Mesendoderm (in vitro differentiated cells): ENCODE results near the gene SMTN.
A peak's percentile ranks its signal among the peaks of the same experiment; 100 is the strongest.

Source experiments
- DNase-seq: peaks from one replicate; pipeline ENCODE4 v3.0.0; 2013
- H2AK5ac ChIP-seq: 2 replicates; pipeline ENCODE4 v1.6.1; 2013; ENCODE audit warnings: low read length, inconsistent platforms
- H2BK120ac ChIP-seq: 2 replicates; pipeline ENCODE4 v1.6.1; 2013; ENCODE audit warnings: low read depth, mild to moderate bottlenecking, low read length, moderate library complexity, mixed read lengths
- H2BK15ac ChIP-seq: replicated peaks from 2 replicates; pipeline ENCODE4 v1.6.1; 2013; ENCODE audit warnings: low read depth, mild to moderate bottlenecking, moderate library complexity
- H2BK5ac ChIP-seq: 2 replicates; pipeline ENCODE4 v1.6.1; 2013; ENCODE audit warnings: low read length, inconsistent platforms
- H3K18ac ChIP-seq: 2 replicates; pipeline ENCODE4 v1.6.1; 2013; ENCODE audit warnings: mild to moderate bottlenecking, low read length, mixed read lengths
- H3K23ac ChIP-seq: one replicate; pipeline ENCODE4 v1.6.1; 2013; ENCODE audit warnings: low read length
- H3K27ac ChIP-seq: 2 replicates; pipeline ENCODE4 v1.5.1; 2013; ENCODE audit warnings: low read depth, mild to moderate bottlenecking, inconsistent platforms, low read length, moderate library complexity
- H3K27me3 ChIP-seq: 2 replicates; pipeline ENCODE4 v1.6.1; 2013; ENCODE audit warnings: low read length, control low read depth, mild to moderate bottlenecking, inconsistent platforms; ENCODE audit not compliant: insufficient read depth, poor library complexity
- H3K36me3 ChIP-seq: 2 replicates; pipeline ENCODE4 v1.6.1; 2013; ENCODE audit warnings: low read length, inconsistent platforms; ENCODE audit not compliant: control insufficient read depth, insufficient read depth
- H3K4ac ChIP-seq: one replicate; pipeline ENCODE4 v1.6.1; 2013; ENCODE audit warnings: low read depth, mild to moderate bottlenecking, low read length, moderate library complexity
- H3K4me1 ChIP-seq: 2 replicates; pipeline ENCODE4 v1.6.1; 2013; ENCODE audit warnings: low read depth, low read length, inconsistent platforms; ENCODE audit not compliant: control insufficient read depth
- H3K4me2 ChIP-seq: 2 replicates; pipeline ENCODE4 v1.6.1; 2013; ENCODE audit warnings: low read length
- H3K4me3 ChIP-seq: 2 replicates; pipeline ENCODE4 v1.5.1; 2013; ENCODE audit warnings: mild to moderate bottlenecking, low read length
- H3K56ac ChIP-seq: one replicate; pipeline ENCODE4 v1.6.1; 2013; ENCODE audit warnings: low read length
- H3K79me1 ChIP-seq: 2 replicates; pipeline ENCODE4 v1.6.1; 2013; ENCODE audit warnings: low read length, inconsistent platforms
- H3K79me2 ChIP-seq: 2 replicates; pipeline ENCODE4 v1.6.1; 2013; ENCODE audit warnings: mild to moderate bottlenecking, low read length; ENCODE audit not compliant: control insufficient read depth, insufficient read depth
- H3K9ac ChIP-seq: 2 replicates; pipeline ENCODE4 v1.6.1; 2013; ENCODE audit warnings: low read length, inconsistent platforms
- H4K5ac ChIP-seq: one replicate; pipeline ENCODE4 v1.6.1; 2013; ENCODE audit warnings: low read length
- H4K8ac ChIP-seq: one replicate; pipeline ENCODE4 v1.6.1; 2013; ENCODE audit warnings: low read depth, mild to moderate bottlenecking, control low read depth, low read length, moderate library complexity
- WGBS: extraction: QIAGEN DNeasy Blood & Tissue Kit; methylation state at CpG from one replicate; pipeline ENCODE4 v1.1.7; 2013; ENCODE audit warnings: low lambda C conversion rate, missing lambda C conversion rate; ENCODE audit not compliant: insufficient coverage; ENCODE audit errors: extremely low coverage; 5-methylcytosine and 5-hydroxymethylcytosine counted together

The SMTN gene

DNA sequence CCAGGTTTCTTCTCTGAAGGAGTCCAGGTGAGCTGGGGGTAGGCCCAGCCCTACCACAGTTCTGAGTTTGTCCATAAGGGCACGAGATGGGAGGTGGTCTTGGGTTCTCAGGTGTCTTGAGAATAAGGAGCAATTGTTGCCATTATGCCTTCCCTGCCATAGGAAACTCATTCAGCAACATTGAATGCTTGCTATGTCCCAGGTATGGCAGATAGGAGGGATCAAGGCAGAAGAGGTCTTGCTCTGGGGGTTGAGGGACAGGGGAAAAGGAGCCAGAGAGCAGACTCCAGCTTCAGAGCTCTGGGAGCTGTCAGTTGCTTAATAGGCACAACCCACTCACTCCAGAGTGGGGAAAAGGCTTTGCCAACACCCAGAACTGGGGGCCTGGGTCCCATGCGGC is 22.0 kb downstream of the SMTN start:
- Histone ChIP-seq H2AK5ac (no peak overlapping the region), H3K4me1 (peaks cover 4% of the 10 kb centered on the region), H3K4ac (no peak overlapping the region), H3K79me2 (no peaks in the 10 kb centered on the region), H4K8ac (no peak overlapping the region), H3K27me3 (no peaks in the 10 kb centered on the region), H3K4me3 (no peak overlapping the region), H3K9ac (no peak overlapping the region), H2BK15ac (no peak overlapping the region), H3K4me2 (no peak overlapping the region), H3K18ac (no peak overlapping the region), H3K36me3 (no peaks in the 10 kb centered on the region), H3K23ac (no peak overlapping the region), H3K27ac (no peak overlapping the region), H2BK120ac (no peak overlapping the region), H3K79me1 (no peaks in the 10 kb centered on the region), H2BK5ac (no peak overlapping the region), H4K5ac (no peak overlapping the region), H3K56ac (no peak overlapping the region)
- DNase-seq, result no peak
- WGBS, result no CpG with 5 or more reads among the region's 2 CpGs

DNA sequence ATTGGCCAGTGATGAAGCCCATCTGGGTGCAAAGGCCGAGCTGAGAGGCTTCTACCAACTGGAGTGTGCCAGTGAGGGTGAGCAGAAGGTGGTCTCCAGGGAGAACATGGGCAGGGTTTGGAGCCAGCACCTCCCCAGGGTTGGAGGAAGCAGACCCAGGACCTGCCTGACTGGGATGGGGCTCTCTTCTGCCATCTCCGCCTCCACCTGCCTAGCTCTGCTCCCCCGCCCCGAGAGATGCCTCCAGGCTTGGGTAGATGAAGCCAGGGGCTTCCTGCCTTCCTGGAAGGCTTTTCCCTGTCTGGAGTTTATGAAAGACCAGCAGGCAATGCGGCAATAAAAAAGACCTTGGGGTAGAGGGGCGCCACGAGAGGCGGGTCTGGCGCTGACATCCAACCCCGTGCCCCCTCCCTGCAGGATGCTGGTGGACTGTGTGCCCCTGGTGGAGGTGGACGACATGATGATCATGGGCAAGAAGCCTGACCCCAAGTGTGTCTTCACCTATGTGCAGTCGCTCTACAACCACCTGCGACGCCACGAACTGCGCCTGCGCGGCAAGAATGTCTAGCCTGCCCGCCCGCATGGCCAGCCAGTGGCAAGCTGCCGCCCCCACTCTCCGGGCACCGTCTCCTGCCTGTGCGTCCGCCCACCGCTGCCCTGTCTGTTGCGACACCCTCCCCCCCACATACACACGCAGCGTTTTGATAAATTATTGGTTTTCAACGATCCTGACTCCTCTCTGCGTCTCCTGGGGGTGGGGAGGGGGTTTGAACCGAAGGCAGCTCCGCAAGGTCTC is 23.0 kb downstream of the SMTN start:
- Histone ChIP-seq H3K56ac (no peak overlapping the region), H4K8ac (no peak overlapping the region), H3K18ac (no peak overlapping the region), H3K4ac (no peak overlapping the region), H3K36me3 (no peaks in the 10 kb centered on the region), H3K27me3 (no peaks in the 10 kb centered on the region), H2BK15ac (no peak overlapping the region), H3K4me1 (peaks cover 2% of the 10 kb centered on the region), H4K5ac (no peak overlapping the region), H3K23ac (no peak overlapping the region), H3K79me2 (no peaks in the 10 kb centered on the region), H3K4me2 (no peak overlapping the region), H2AK5ac (no peak overlapping the region), H2BK5ac (no peak overlapping the region), H3K4me3 (no peak overlapping the region), H3K27ac (no peak overlapping the region), H3K9ac (no peak overlapping the region), H3K79me1 (no peaks in the 10 kb centered on the region), H2BK120ac (no peak overlapping the region)
- no CpG with 5 or more reads among the region's 33 CpGs for WGBS
- DNase-seq, result no peak

DNA sequence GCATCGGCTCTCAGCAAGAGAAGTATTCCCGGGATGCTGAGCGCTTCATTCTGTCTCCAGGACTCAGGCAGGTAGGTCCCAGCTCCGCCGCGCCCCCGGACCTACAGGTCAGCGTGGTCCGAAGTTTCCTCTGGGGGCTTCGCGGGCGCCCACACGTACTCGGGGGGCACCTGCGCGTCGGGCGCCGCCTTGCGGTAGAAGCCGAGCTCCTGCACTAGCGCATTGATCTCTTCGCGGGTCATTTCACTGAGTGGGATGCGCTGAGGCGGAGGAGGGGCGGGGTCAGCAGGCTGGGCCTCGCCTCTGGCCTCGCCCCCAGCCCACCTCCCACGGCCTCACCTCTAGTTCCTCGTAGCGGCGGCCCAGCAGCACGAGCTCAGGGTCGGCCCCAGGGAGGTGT is 23.8 kb downstream of the SMTN start:
- H3K4me1 ChIP-seq, result peaks cover 2% of the 10 kb centered on the region
- H3K36me3 ChIP-seq, result no peaks in the 10 kb centered on the region
- no peaks in the 10 kb centered on the region for H3K79me1 ChIP-seq
- H3K27me3 ChIP-seq, result no peaks in the 10 kb centered on the region
- H2BK15ac ChIP-seq, result no peak overlapping the region
- no CpG with 5 or more reads among the region's 35 CpGs for WGBS
- H4K5ac ChIP-seq, result no peak overlapping the region
- H2BK5ac ChIP-seq, result no peak overlapping the region
- no peak overlapping the region for H3K23ac ChIP-seq
- no peak overlapping the region for H4K8ac ChIP-seq
- no peak overlapping the region for H3K4me3 ChIP-seq
- peak overlapping the region; percentile 22 for H3K9ac ChIP-seq
- no peak overlapping the region for H3K27ac ChIP-seq
- H3K4me2 ChIP-seq, result no peak overlapping the region
- H3K18ac ChIP-seq, result no peak overlapping the region
- H3K79me2 ChIP-seq, result no peaks in the 10 kb centered on the region
- peak overlapping the region; percentile 37 for H3K56ac ChIP-seq
- H3K4ac ChIP-seq, result no peak overlapping the region
- DNase-seq, result peak; percentile 89
- no peak overlapping the region for H2AK5ac ChIP-seq
- no peak overlapping the region for H2BK120ac ChIP-seq

- Histone ChIP-seq H3K79me1 (no peaks in the 10 kb centered on the region), H4K5ac (no peak overlapping the region), H3K36me3 (no peaks in the 10 kb centered on the region), H2BK15ac (no peak overlapping the region), H3K79me2 (no peaks in the 10 kb centered on the region), H2AK5ac (no peak overlapping the region), H3K4ac (no peak overlapping the region), H3K18ac (no peak overlapping the region), H4K8ac (no peak overlapping the region), H3K4me1 (peaks cover 2% of the 10 kb centered on the region), H3K9ac (peak overlapping the region; percentile 22), H3K23ac (no peak overlapping the region), H3K4me2 (no peak overlapping the region), H3K56ac (peak overlapping the region; percentile 37), H2BK120ac (no peak overlapping the region), H3K27me3 (no peaks in the 10 kb centered on the region), H2BK5ac (no peak overlapping the region), H3K27ac (no peak overlapping the region), H3K4me3 (no peak overlapping the region)
- no peak for DNase-seq
- no CpG with 5 or more reads among the region's 11 CpGs for WGBS
These were observed 24.3 kb downstream of the SMTN start for GRCh38 chr22:31105282-31105929.

GRCh38 chr22:31106001-31106571 is 25.0 kb downstream of the SMTN start:
- no peak overlapping the region for H3K4me3 ChIP-seq
- no CpG with 5 or more reads among the region's 4 CpGs for WGBS
- no peak overlapping the region for H3K18ac ChIP-seq

More at GRCh38 chr22:31106001-31106571, 25.0 kb downstream of the SMTN start:
- Histone ChIP-seq H4K8ac (no peak overlapping the region), H2AK5ac (no peak overlapping the region), H3K27ac (no peak overlapping the region), H3K9ac (no peak overlapping the region), H3K4me2 (no peak overlapping the region), H2BK15ac (no peak overlapping the region), H3K27me3 (no peaks in the 10 kb centered on the region), H2BK5ac (no peak overlapping the region), H3K4me1 (peaks cover 2% of the 10 kb centered on the region), H3K36me3 (no peaks in the 10 kb centered on the region), H3K56ac (no peak overlapping the region), H3K79me2 (no peaks in the 10 kb centered on the region), H2BK120ac (no peak overlapping the region), H4K5ac (no peak overlapping the region), H3K4ac (no peak overlapping the region), H3K79me1 (no peaks in the 10 kb centered on the region), H3K23ac (no peak overlapping the region)
- peak; percentile 39 for DNase-seq
